ENCODE data around the gene PIMREG. TPM values are rescaled to one million over a fixed set of nuclear protein-coding genes. Genes with fewer than 3 reads are reported as not detected.

Gene PIMREG
- total RNA-seq, 4 donors from 2014 or later = 16.0 TPM; not detected in 3

DNA sequence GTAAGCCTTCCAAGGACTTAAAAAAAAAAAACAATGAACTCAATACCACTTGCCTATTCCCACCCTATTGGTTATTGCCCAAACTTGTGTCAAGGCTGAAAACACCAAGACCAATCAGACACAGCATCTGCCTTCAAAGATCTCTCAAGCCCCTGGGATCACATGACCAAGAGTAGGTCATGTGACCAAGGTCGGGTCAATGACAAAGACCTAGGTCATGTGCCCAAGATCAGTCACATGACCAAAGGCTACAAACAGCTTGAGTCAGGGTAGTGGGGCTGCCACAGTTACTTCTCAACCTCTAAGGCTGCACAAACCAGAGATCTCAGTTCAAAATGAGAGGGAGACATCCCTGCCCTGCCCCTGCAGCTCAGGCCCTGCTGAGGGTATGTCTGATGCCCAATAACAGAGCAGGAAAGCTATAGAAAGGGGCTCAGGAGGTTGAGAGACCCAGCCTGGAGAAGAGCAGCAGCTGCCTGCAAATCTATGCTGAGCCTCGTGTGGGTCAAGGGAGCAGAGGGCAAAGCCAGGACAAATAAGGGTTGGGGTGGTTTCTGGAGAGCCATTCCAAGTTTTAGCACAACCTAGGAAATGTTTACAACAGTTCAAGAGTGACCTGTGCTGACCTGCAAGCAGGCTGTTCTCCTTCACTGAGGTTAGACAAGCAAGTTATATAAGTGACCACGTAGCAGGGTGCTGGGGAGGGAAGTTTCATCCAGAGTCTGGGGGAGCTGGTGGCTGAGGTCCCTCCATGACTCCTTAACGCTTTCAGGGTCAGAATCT, 48.8 kb downstream of the PIMREG start:
- H3K9me3 ChIP-seq = no peaks in the 10 kb centered on the region
- intact Hi-C loops (cut with DNase I; ENCODE audit: low total_unique reads) = no loop called here
- H3K27me3 ChIP-seq = no peaks in the 10 kb centered on the region
- H3K36me3 ChIP-seq = no peaks in the 10 kb centered on the region
- no peak for TF ChIP-seq POLR2A (IDR thresholded peaks at IDR 0.05)
- TF ChIP-seq, protein P1, sequence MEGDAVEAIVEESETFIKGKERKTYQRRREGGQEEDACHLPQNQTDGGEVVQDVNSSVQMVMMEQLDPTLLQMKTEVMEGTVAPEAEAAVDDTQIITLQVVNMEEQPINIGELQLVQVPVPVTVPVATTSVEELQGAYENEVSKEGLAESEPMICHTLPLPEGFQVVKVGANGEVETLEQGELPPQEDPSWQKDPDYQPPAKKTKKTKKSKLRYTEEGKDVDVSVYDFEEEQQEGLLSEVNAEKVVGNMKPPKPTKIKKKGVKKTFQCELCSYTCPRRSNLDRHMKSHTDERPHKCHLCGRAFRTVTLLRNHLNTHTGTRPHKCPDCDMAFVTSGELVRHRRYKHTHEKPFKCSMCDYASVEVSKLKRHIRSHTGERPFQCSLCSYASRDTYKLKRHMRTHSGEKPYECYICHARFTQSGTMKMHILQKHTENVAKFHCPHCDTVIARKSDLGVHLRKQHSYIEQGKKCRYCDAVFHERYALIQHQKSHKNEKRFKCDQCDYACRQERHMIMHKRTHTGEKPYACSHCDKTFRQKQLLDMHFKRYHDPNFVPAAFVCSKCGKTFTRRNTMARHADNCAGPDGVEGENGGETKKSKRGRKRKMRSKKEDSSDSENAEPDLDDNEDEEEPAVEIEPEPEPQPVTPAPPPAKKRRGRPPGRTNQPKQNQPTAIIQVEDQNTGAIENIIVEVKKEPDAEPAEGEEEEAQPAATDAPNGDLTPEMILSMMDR (IDR thresholded peaks at IDR 0.05) = no peak
- no peak overlapping the region for H3K4me3 ChIP-seq
- no peaks in the 10 kb centered on the region for H3K4me1 ChIP-seq
- peak in 1 of 2 donors; percentile 11 for DNase-seq
- no peak overlapping the region for H3K27ac ChIP-seq

DNA sequence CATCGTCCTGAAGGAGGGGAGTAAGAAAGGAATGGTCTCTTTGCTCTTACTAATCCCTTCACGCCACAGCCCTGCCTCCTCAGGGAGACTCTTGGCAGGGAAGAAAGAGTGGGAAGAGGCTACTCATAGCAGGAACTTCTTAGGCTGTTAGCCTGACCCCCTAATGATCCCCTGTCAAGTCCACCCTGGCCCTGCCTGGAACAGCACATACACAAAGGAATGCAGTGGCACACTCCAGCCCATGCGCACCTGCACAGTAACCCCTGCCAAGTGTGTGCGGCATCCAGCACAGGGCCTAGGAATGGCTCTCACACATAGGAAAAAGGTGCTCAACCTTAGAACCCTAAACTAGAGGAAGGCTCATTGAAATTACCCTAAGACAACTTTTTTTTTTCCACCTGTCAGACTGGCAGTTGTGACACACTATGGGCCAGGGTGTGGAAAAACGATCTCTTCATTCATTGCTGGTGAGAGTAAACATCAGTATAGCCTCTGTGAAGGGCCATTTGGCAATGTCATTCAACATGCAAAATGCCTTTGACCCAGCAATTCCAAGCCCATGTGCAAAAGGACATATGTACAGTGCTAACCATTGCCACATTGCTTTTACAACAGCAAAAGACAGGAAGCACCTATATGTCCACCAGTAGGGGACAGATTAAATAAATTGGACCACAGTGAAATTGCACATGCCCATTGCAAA, 50.1 kb downstream of the PIMREG start:
- no peak overlapping the region for H3K4me3 ChIP-seq
- H3K4me1 ChIP-seq = no peaks in the 10 kb centered on the region
- no peak for DNase-seq
- TF ChIP-seq POLR2A (IDR thresholded peaks at IDR 0.05) = no peak
- TF ChIP-seq, protein P1 (IDR thresholded peaks at IDR 0.05) = no peak
- H3K9me3 ChIP-seq = no peaks in the 10 kb centered on the region
- intact Hi-C loops (cut with DNase I; ENCODE audit: low total_unique reads) = no loop called here
- no peaks in the 10 kb centered on the region for H3K36me3 ChIP-seq
- H3K27ac ChIP-seq = no peak overlapping the region
- no peaks in the 10 kb centered on the region for H3K27me3 ChIP-seq

DNA sequence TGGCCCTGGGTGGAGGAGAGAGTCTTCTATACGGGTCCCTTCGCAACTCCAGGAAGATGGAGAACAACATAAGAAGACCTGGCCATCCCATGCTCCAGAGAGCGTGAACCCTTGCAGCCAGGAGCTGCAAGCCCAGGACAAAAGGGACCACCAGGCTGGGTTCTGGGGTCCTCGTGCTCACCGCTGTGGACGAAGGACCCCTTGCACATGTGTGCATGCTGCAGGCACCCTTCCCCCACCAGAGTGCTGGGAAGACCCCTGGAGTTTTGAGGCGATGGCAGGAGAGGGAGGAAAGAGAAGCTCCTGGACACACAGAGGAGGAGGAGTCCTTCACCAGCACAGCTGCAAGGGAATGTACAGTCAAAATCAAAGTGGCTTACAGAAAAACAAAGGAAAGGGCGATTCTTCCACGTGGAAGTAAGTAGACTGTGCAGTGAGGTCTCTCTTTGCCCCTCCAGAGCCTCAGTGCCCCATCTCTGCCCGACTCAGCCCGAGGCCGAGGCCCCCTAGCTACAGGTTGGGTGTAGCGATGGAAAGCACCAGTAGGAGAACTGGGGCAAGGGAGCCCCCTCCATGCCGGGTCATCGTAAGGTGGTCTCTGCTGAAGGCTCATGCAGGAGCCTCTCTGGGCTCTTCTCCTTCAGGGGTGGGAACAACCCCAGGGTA, 51.3 kb downstream of the PIMREG start:
- Histone ChIP-seq H3K36me3 (no peaks in the 10 kb centered on the region), H3K4me3 (no peak overlapping the region), H3K27ac (no peak overlapping the region), H3K27me3 (no peaks in the 10 kb centered on the region), H3K9me3 (no peaks in the 10 kb centered on the region), H3K4me1 (no peaks in the 10 kb centered on the region)
- no peak for DNase-seq
- intact Hi-C loops (cut with DNase I; ENCODE audit: low total_unique reads) = no loop called here
- TF ChIP-seq, protein P1 (IDR thresholded peaks at IDR 0.05) = no peak
- no peak for TF ChIP-seq POLR2A (IDR thresholded peaks at IDR 0.05)

DNA sequence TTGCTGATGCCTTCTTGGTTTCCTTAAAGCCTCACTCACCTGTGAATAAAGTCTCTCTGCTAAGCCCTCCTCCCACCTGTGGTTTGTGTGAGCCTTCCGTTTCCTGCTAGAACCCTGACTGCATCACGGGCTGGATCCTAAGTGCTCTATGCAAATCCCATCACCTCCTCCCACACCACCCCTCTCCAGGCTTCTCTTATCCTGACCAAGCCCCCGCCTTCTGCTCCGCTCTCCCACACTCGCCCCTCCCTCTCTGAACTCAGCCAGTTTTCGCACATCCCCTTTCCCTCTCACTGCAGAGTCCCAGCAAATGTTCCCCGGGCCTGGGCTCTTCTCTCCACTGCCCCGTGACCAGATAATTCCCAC, 51.8 kb downstream of the PIMREG start:
- Histone ChIP-seq H3K27me3 (no peaks in the 10 kb centered on the region), H3K27ac (no peak overlapping the region), H3K4me1 (no peaks in the 10 kb centered on the region), H3K36me3 (no peaks in the 10 kb centered on the region), H3K9me3 (no peaks in the 10 kb centered on the region), H3K4me3 (no peak overlapping the region)
- intact Hi-C loops (cut with DNase I; ENCODE audit: low total_unique reads) = no loop called here
- TF ChIP-seq, protein P1 (IDR thresholded peaks at IDR 0.05) = no peak
- TF ChIP-seq POLR2A (IDR thresholded peaks at IDR 0.05) = no peak
- no peak for DNase-seq
